ENCODE data around the gene PLA2G4E. TPM values are rescaled to one million over a fixed set of nuclear protein-coding genes. Genes with fewer than 3 reads are reported as not detected.
A peak's percentile ranks its signal among the peaks of the same experiment; 100 is the strongest.

Gene PLA2G4E
- polyA plus RNA-seq, 3 donors = not detected

- DNase-seq (ENCODE audit: extremely low read depth in 1 of 11, low read depth in 9 of 11, low spot score in 4 of 11) = peak; percentile 31 to 77 (median 68)
These were observed 36.3 kb upstream of the PLA2G4E start for GRCh38 chr15:42056934-42057798.

- DNase-seq (ENCODE audit: extremely low read depth in 1 of 11, low read depth in 9 of 11, low spot score in 4 of 11) = no peak
These were observed 33.1 kb upstream of the PLA2G4E start for GRCh38 chr15:42053914-42054313.

GRCh38 chr15:42053010-42053409, 32.2 kb upstream of the PLA2G4E start:
- no peak for DNase-seq (ENCODE audit: extremely low read depth in 1 of 11, low read depth in 9 of 11, low spot score in 4 of 11)

GRCh38 chr15:42050484-42051255, 29.8 kb upstream of the PLA2G4E start:
- DNase-seq (ENCODE audit: extremely low read depth in 1 of 11, low read depth in 9 of 11, low spot score in 4 of 11) = no peak

GRCh38 chr15:42048821-42049200, 28.0 kb upstream of the PLA2G4E start:
- no peak for DNase-seq (ENCODE audit: extremely low read depth in 1 of 11, low read depth in 9 of 11, low spot score in 4 of 11)

GRCh38 chr15:42048080-42048820, 27.4 kb upstream of the PLA2G4E start:
- DNase-seq (ENCODE audit: extremely low read depth in 1 of 11, low read depth in 9 of 11, low spot score in 4 of 11) = no peak

GRCh38 chr15:42046597-42046996, 25.8 kb upstream of the PLA2G4E start:
- DNase-seq (ENCODE audit: extremely low read depth in 1 of 11, low read depth in 9 of 11, low spot score in 4 of 11) = no peak

- no peak for DNase-seq (ENCODE audit: extremely low read depth in 1 of 11, low read depth in 9 of 11, low spot score in 4 of 11)
These were observed 24.4 kb upstream of the PLA2G4E start for GRCh38 chr15:42045211-42045615.

GRCh38 chr15:42042602-42043400, 22.0 kb upstream of the PLA2G4E start:
- no peak for DNase-seq (ENCODE audit: extremely low read depth in 1 of 11, low read depth in 9 of 11, low spot score in 4 of 11)

GRCh38 chr15:42038401-42038800, 17.6 kb upstream of the PLA2G4E start:
- DNase-seq (ENCODE audit: extremely low read depth in 1 of 11, low read depth in 9 of 11, low spot score in 4 of 11) = no peak

- DNase-seq (ENCODE audit: extremely low read depth in 1 of 11, low read depth in 9 of 11, low spot score in 4 of 11) = peak in 3 of 11 donors; percentile 1 to 21 (median 20)
These were observed 16.8 kb upstream of the PLA2G4E start for GRCh38 chr15:42037656-42038055.

- DNase-seq (ENCODE audit: extremely low read depth in 1 of 11, low read depth in 9 of 11, low spot score in 4 of 11) = no peak
These were observed 16.1 kb upstream of the PLA2G4E start for GRCh38 chr15:42036966-42037365.

- no peak for DNase-seq (ENCODE audit: extremely low read depth in 1 of 11, low read depth in 9 of 11, low spot score in 4 of 11)
These were observed 15.5 kb upstream of the PLA2G4E start for GRCh38 chr15:42036112-42036905.

GRCh38 chr15:42035435-42035761, 14.6 kb upstream of the PLA2G4E start:
- no peak for DNase-seq (ENCODE audit: extremely low read depth in 1 of 11, low read depth in 9 of 11, low spot score in 4 of 11)

GRCh38 chr15:42034628-42035434, 14.0 kb upstream of the PLA2G4E start:
- DNase-seq (ENCODE audit: extremely low read depth in 1 of 11, low read depth in 9 of 11, low spot score in 4 of 11) = no peak

- DNase-seq (ENCODE audit: extremely low read depth in 1 of 11, low read depth in 9 of 11, low spot score in 4 of 11) = no peak
These were observed 12.5 kb upstream of the PLA2G4E start for GRCh38 chr15:42033214-42033873.
